ENCODE data around the gene TMEM181. TPM values are rescaled to one million over a fixed set of nuclear protein-coding genes. Genes with fewer than 3 reads are reported as not detected.

Gene TMEM181
- total and polyA plus RNA-seq, 2 donors (not counting 1 experiment from before 2014, with no cell fraction given): 2.8 to 9.3 TPM

GRCh38 chr6:158661156-158661685 lies 101.3 kb downstream of the TMEM181 start:
- H3K27ac Mint-ChIP-seq: no peak overlapping the region
- intact Hi-C loops (cut with micrococcal nuclease): loop anchor here (2.0 kb wide), 1 partner anchor 16 kb away; the partner anchor contains the start of gene DYNLT1
- H3K27me3 ChIP-seq (replicated peaks in 1 of 4; ENCODE audit: control extremely low read depth in 1 of 4, control insufficient read depth in 3 of 4, insufficient read depth in 4 of 4, low read length in 3 of 4): peaks cover 0 to 10% (median 5%) of the 10 kb centered on the region in 4 experiments
- peaks cover 9 to 12% of the 10 kb centered on the region in 2 donors for H3K4me1 ChIP-seq (ENCODE audit: control insufficient read depth in 2 of 2, insufficient read depth in 2 of 2, low read length in 2 of 2)
- no peaks in the 10 kb centered on the region for H3K9me3 ChIP-seq (ENCODE audit: control extremely low read depth in 1 of 3, control insufficient read depth in 2 of 3, insufficient read depth in 1 of 3, low read length in 2 of 3)
- peaks cover 7% of the 10 kb centered on the region for H3K4me1 Mint-ChIP-seq
- H3K4me3 Mint-ChIP-seq: no peak overlapping the region
- POLR2A ChIA-PET: no interaction called here
- no peak overlapping the region for H3K27ac ChIP-seq (ENCODE audit: low read length in 2 of 2)
- H2AFZ ChIP-seq (ENCODE audit: insufficient read depth, low read depth, low read length, poor library complexity, severe bottlenecking): no peak overlapping the region
- CTCF ChIA-PET: interaction anchor here (1.0 to 5.6 kb wide), 8 partner anchors 11 to 312 kb away, joined by 3 to 56 read pairs (median 12); partner anchors contain the start of gene SYTL3
- no peaks in the 10 kb centered on the region for H3K36me3 ChIP-seq (replicated peaks in 1 of 2; ENCODE audit: control extremely low read depth in 1 of 2, control insufficient read depth in 1 of 2, extremely low read depth in 1 of 2, insufficient read depth in 2 of 2, low read length in 1 of 2)
- H3K4me2 ChIP-seq (replicated peaks; ENCODE audit: low read depth, low read length, poor library complexity, severe bottlenecking): no peak overlapping the region
- no peaks in the 10 kb centered on the region for H4K20me1 ChIP-seq (ENCODE audit: control insufficient read depth, insufficient read depth, low read length, poor library complexity, severe bottlenecking)
- DNase-seq (no peak), ATAC-seq (ENCODE audit: low read depth) (no peak)
- no peak for TF ChIP-seq EZH2 (IDR thresholded peaks at IDR 0.05; ENCODE audit: borderline replicate concordance, insufficient read depth, low read depth, low read length, poor library complexity, severe bottlenecking)
- TF ChIP-seq, protein P1, sequence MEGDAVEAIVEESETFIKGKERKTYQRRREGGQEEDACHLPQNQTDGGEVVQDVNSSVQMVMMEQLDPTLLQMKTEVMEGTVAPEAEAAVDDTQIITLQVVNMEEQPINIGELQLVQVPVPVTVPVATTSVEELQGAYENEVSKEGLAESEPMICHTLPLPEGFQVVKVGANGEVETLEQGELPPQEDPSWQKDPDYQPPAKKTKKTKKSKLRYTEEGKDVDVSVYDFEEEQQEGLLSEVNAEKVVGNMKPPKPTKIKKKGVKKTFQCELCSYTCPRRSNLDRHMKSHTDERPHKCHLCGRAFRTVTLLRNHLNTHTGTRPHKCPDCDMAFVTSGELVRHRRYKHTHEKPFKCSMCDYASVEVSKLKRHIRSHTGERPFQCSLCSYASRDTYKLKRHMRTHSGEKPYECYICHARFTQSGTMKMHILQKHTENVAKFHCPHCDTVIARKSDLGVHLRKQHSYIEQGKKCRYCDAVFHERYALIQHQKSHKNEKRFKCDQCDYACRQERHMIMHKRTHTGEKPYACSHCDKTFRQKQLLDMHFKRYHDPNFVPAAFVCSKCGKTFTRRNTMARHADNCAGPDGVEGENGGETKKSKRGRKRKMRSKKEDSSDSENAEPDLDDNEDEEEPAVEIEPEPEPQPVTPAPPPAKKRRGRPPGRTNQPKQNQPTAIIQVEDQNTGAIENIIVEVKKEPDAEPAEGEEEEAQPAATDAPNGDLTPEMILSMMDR (IDR thresholded peaks at IDR 0.05): no peak
- H3K27me3 Mint-ChIP-seq: peaks cover 5% of the 10 kb centered on the region
- no peaks in the 10 kb centered on the region for H3K9me3 Mint-ChIP-seq (ENCODE audit: insufficient read depth)
- 100% methylated on average over 2 of the region's 3 CpGs for WGBS (ENCODE audit: insufficient coverage)
- no peaks in the 10 kb centered on the region for H3K79me2 ChIP-seq (ENCODE audit: control insufficient read depth, insufficient read depth, low read length)
- no peak overlapping the region for H3K9ac ChIP-seq (ENCODE audit: low read length)
- no peak overlapping the region for H3K4me3 ChIP-seq (ENCODE audit: control extremely low read depth in 1 of 5, extremely low read depth in 1 of 5, insufficient read depth in 1 of 5, low read depth in 2 of 5, low read length in 4 of 5)

- no peak overlapping the region for H3K4me3 ChIP-seq (ENCODE audit: control extremely low read depth in 1 of 5, extremely low read depth in 1 of 5, insufficient read depth in 1 of 5, low read depth in 2 of 5, low read length in 4 of 5)
- no peaks in the 10 kb centered on the region for H3K79me2 ChIP-seq (ENCODE audit: control insufficient read depth, insufficient read depth, low read length)
- POLR2A ChIA-PET: no interaction called here
- CTCF ChIA-PET: interaction anchor here (0.6 to 5.6 kb wide), 11 partner anchors 12 to 442 kb away, joined by 3 to 56 read pairs (median 4); partner anchors contain the start of gene SYTL3
- H3K9me3 Mint-ChIP-seq (ENCODE audit: insufficient read depth): no peaks in the 10 kb centered on the region
- TF ChIP-seq EZH2 (IDR thresholded peaks at IDR 0.05; ENCODE audit: borderline replicate concordance, insufficient read depth, low read depth, low read length, poor library complexity, severe bottlenecking): no peak
- TF ChIP-seq, protein P1 (IDR thresholded peaks at IDR 0.05): no peak
- H3K4me1 Mint-ChIP-seq: peaks cover 16% of the 10 kb centered on the region
- no peak overlapping the region for H3K4me3 Mint-ChIP-seq
- ATAC-seq (ENCODE audit: low read depth) (no peak), DNase-seq (no peak)
- no peaks in the 10 kb centered on the region for H4K20me1 ChIP-seq (ENCODE audit: control insufficient read depth, insufficient read depth, low read length, poor library complexity, severe bottlenecking)
- peaks cover 5% of the 10 kb centered on the region for H3K27me3 Mint-ChIP-seq
- no peak overlapping the region for H3K4me2 ChIP-seq (replicated peaks; ENCODE audit: low read depth, low read length, poor library complexity, severe bottlenecking)
- intact Hi-C loops (cut with micrococcal nuclease): no loop called here
- peaks cover 0 to 13% (median 5%) of the 10 kb centered on the region in 4 experiments for H3K27me3 ChIP-seq (replicated peaks in 1 of 4; ENCODE audit: control extremely low read depth in 1 of 4, control insufficient read depth in 3 of 4, insufficient read depth in 4 of 4, low read length in 3 of 4)
- H3K27ac ChIP-seq (ENCODE audit: low read length in 2 of 2): no peak overlapping the region
- peak overlapping the region; percentile 36 for H2AFZ ChIP-seq (ENCODE audit: insufficient read depth, low read depth, low read length, poor library complexity, severe bottlenecking)
- peaks cover 16 to 26% of the 10 kb centered on the region in 2 donors for H3K4me1 ChIP-seq (ENCODE audit: control insufficient read depth in 2 of 2, insufficient read depth in 2 of 2, low read length in 2 of 2)
- no peak overlapping the region for H3K9ac ChIP-seq (ENCODE audit: low read length)
- WGBS (ENCODE audit: insufficient coverage): 100% methylated on average over 2 of the region's 3 CpGs
- no peaks in the 10 kb centered on the region for H3K36me3 ChIP-seq (replicated peaks in 1 of 2; ENCODE audit: control extremely low read depth in 1 of 2, control insufficient read depth in 1 of 2, extremely low read depth in 1 of 2, insufficient read depth in 2 of 2, low read length in 1 of 2)
- H3K27ac Mint-ChIP-seq: no peak overlapping the region
- no peaks in the 10 kb centered on the region for H3K9me3 ChIP-seq (ENCODE audit: control extremely low read depth in 1 of 3, control insufficient read depth in 2 of 3, insufficient read depth in 1 of 3, low read length in 2 of 3)
Measured at GRCh38 chr6:158662607-158662953, 102.7 kb downstream of the TMEM181 start.
